Right lobe of liver (tissue), 4 donors: ENCODE measurements around the gene CDC42SE1.

ENCODE experiments used
- CTCF ChIP-seq, 4 donors: fragments of 200-600 bp in 3 of 4; fragments of 450-650 bp in 1 of 4; IDR thresholded peaks; one replicate each; pipeline versions ENCODE4 v1.5.1 to v1.8.0; 2016 to 2022; ENCODE audit warnings: antibody characterized with exemption in 4 of 4, mild to moderate bottlenecking in 2 of 4
- POLR2A ChIP-seq: fragments of 450-650 bp; IDR thresholded peaks from one replicate; pipeline ENCODE4 v1.6.1; 2017; ENCODE audit warnings: antibody characterized with exemption, mild to moderate bottlenecking
- donor health status: DM: no; HTN: no; CAD: no.
- donor health status: DM: no; HTN: no; CAD: no.
- donor health status: DM: no; HTN: yes; CAD: no.

DNA sequence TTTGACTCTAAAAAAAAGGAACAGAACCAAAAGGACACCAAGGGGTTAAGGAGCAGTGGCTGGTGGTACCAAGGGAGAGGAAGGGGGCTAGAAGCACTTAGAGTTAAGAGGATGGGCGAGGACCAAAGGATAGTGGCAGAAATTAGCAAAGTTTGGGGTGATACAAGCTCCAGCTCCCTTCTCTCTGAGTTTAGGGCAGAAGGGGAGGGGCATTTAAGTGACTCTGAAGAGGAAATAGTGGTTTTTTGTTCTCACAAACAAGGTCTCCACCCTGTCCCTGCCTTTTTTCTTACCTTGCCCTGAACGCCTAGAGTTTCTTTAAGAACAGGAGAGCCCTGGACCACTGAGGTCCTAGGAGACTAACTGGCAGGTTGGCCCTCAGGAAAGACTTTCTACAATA is 3.3 kb downstream of the CDC42SE1 start:
- TF ChIP-seq CTCF (IDR thresholded peaks at IDR 0.05) = no peak
- no peak for TF ChIP-seq POLR2A
